Measurements from ENCODE around the gene TEC. TPM values are rescaled to one million over a fixed set of nuclear protein-coding genes. Genes with fewer than 3 reads are reported as not detected.
"Not testable (repeated sequence)": the region's sequence is repeated elsewhere in the genome, so short reads cannot be mapped to it uniquely, and the experiment has no call there.

Gene TEC
- total RNA-seq, 2 experiments from 2014 or later: 2.8 TPM

- H3K36me3 ChIP-seq (ENCODE audit: insufficient read depth, low read length): no peaks in the 10 kb centered on the region
- H3K9me3 Mint-ChIP-seq: no peaks in the 10 kb centered on the region
- no peaks in the 10 kb centered on the region for H3K27me3 ChIP-seq (ENCODE audit: control insufficient read depth in 1 of 2, insufficient read depth in 2 of 2, low read length in 2 of 2)
- no peaks in the 10 kb centered on the region for H3K36me3 Mint-ChIP-seq (ENCODE audit: low read depth)
- H3K4me3 ChIP-seq (ENCODE audit: low read length): no peak overlapping the region
- peak in 4 of 14 experiments; percentile 20 to 36 (median 28) for DNase-seq
- ChIA-PET CTCF (interaction anchor here (1.2 kb wide), 1 partner anchor 9 kb away, joined by 4 read pairs; no protein-coding TSS in a partner anchor), POLR2A (no interaction called here)
- intact Hi-C loops (cut with DNase I, micrococcal nuclease): no loop called here
- TF ChIP-seq, protein P1, sequence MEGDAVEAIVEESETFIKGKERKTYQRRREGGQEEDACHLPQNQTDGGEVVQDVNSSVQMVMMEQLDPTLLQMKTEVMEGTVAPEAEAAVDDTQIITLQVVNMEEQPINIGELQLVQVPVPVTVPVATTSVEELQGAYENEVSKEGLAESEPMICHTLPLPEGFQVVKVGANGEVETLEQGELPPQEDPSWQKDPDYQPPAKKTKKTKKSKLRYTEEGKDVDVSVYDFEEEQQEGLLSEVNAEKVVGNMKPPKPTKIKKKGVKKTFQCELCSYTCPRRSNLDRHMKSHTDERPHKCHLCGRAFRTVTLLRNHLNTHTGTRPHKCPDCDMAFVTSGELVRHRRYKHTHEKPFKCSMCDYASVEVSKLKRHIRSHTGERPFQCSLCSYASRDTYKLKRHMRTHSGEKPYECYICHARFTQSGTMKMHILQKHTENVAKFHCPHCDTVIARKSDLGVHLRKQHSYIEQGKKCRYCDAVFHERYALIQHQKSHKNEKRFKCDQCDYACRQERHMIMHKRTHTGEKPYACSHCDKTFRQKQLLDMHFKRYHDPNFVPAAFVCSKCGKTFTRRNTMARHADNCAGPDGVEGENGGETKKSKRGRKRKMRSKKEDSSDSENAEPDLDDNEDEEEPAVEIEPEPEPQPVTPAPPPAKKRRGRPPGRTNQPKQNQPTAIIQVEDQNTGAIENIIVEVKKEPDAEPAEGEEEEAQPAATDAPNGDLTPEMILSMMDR (IDR thresholded peaks at IDR 0.05): peak; percentile 57
- no peaks in the 10 kb centered on the region for H3K4me1 Mint-ChIP-seq (ENCODE audit: low read depth)
- no peak overlapping the region for H3K4me3 Mint-ChIP-seq
- no peaks in the 10 kb centered on the region for H3K4me1 ChIP-seq (ENCODE audit: insufficient read depth, low read length)
- no peaks in the 10 kb centered on the region for H3K27me3 Mint-ChIP-seq
- H3K27ac Mint-ChIP-seq: no peak overlapping the region
- no peak for ATAC-seq (ENCODE audit: poor library complexity)
- no peak overlapping the region for H3K27ac ChIP-seq (ENCODE audit: low read depth in 1 of 2, low read length in 2 of 2)
- H3K9me3 ChIP-seq (ENCODE audit: control insufficient read depth in 1 of 2, insufficient read depth in 1 of 2, low read length in 2 of 2): peaks cover 0 to 11% of the 10 kb centered on the region in 2 experiments
Measured at GRCh38 chr4:48290146-48290772, 20.6 kb upstream of the TEC start.

GRCh38 chr4:48286060-48286459, 16.4 kb upstream of the TEC start:
- H3K27me3 ChIP-seq (ENCODE audit: control insufficient read depth in 1 of 2, insufficient read depth in 2 of 2, low read length in 2 of 2); H3K4me3 Mint-ChIP-seq; H3K27ac Mint-ChIP-seq; H3K4me3 ChIP-seq (ENCODE audit: low read length); intact Hi-C loops (cut with DNase I, micrococcal nuclease); H3K9me3 ChIP-seq (ENCODE audit: control insufficient read depth in 1 of 2, insufficient read depth in 1 of 2, low read length in 2 of 2); DNase-seq; CTCF ChIA-PET; H3K4me1 ChIP-seq (ENCODE audit: insufficient read depth, low read length); H3K4me1 Mint-ChIP-seq (ENCODE audit: low read depth); H3K36me3 Mint-ChIP-seq (ENCODE audit: low read depth); H3K36me3 ChIP-seq (ENCODE audit: insufficient read depth, low read length); H3K27ac ChIP-seq (ENCODE audit: low read depth in 1 of 2, low read length in 2 of 2); POLR2A ChIA-PET; ATAC-seq (ENCODE audit: poor library complexity): not testable (repeated sequence)
- Mint-ChIP-seq H3K27me3 (peaks cover 13% of the 10 kb centered on the region), H3K9me3 (peaks cover 23% of the 10 kb centered on the region)

DNA sequence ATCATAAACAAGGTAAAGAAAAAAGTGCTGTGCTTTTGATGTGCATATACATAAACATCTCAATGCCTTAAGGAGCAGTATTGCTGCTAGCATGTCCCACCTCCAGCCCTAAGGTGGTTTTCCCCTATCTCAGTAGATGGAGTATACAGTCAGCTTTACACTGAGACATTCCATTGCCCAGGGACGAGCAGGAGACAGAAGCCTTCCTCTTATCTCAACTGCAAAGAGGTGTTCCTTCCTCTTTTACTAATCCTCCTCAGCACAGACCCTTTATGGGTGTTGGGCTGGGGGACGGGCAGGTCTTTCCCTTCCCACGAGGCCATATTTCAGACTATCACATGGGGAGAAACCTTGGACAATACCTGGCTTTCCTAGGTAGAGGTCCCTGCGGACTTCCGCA, 16.0 kb upstream of the TEC start:
- DNase-seq; H3K4me3 ChIP-seq (ENCODE audit: low read length); H3K4me1 Mint-ChIP-seq (ENCODE audit: low read depth); POLR2A ChIA-PET; CTCF ChIA-PET; H3K27ac Mint-ChIP-seq; H3K36me3 Mint-ChIP-seq (ENCODE audit: low read depth); H3K9me3 ChIP-seq (ENCODE audit: control insufficient read depth in 1 of 2, insufficient read depth in 1 of 2, low read length in 2 of 2); H3K4me1 ChIP-seq (ENCODE audit: insufficient read depth, low read length); ATAC-seq (ENCODE audit: poor library complexity); H3K27ac ChIP-seq (ENCODE audit: low read depth in 1 of 2, low read length in 2 of 2); H3K4me3 Mint-ChIP-seq; H3K27me3 ChIP-seq (ENCODE audit: control insufficient read depth in 1 of 2, insufficient read depth in 2 of 2, low read length in 2 of 2); H3K36me3 ChIP-seq (ENCODE audit: insufficient read depth, low read length); intact Hi-C loops (cut with DNase I, micrococcal nuclease): not testable (repeated sequence)
- H3K27me3 Mint-ChIP-seq: peaks cover 15% of the 10 kb centered on the region
- peaks cover 24% of the 10 kb centered on the region for H3K9me3 Mint-ChIP-seq

- Histone ChIP-seq H3K4me3 (ENCODE audit: low read length) (no peak overlapping the region), H3K27me3 (ENCODE audit: control insufficient read depth in 1 of 2, insufficient read depth in 2 of 2, low read length in 2 of 2) (peaks cover 2 to 8% of the 10 kb centered on the region in 2 experiments), H3K4me1 (ENCODE audit: insufficient read depth, low read length) (no peaks in the 10 kb centered on the region), H3K9me3 (ENCODE audit: control insufficient read depth in 1 of 2, insufficient read depth in 1 of 2, low read length in 2 of 2) (peaks cover 0 to 5% of the 10 kb centered on the region in 2 experiments), H3K36me3 (ENCODE audit: insufficient read depth, low read length) (no peaks in the 10 kb centered on the region), H3K27ac (ENCODE audit: low read depth in 1 of 2, low read length in 2 of 2) (no peak overlapping the region)
- DNase-seq: no peak
- no peak overlapping the region for H3K27ac Mint-ChIP-seq
- no peak overlapping the region for H3K4me3 Mint-ChIP-seq
- ATAC-seq (ENCODE audit: poor library complexity): no peak
- ChIA-PET POLR2A (no interaction called here), CTCF (interaction anchor here (1.1 to 1.4 kb wide), 2 partner anchors 66 to 149 kb away, joined by 3 to 4 read pairs; partner anchors contain the start of gene SLAIN2)
- H3K36me3 Mint-ChIP-seq (ENCODE audit: low read depth): peaks cover 6% of the 10 kb centered on the region
- intact Hi-C loops (cut with DNase I, micrococcal nuclease): loop anchor here in 1 of 2 experiments (10.0 kb wide), 1 partner anchor 141 kb away; the partner anchor contains the start of gene TXK
- H3K4me1 Mint-ChIP-seq (ENCODE audit: low read depth): peaks cover 6% of the 10 kb centered on the region
- H3K9me3 Mint-ChIP-seq: peaks cover 3% of the 10 kb centered on the region
- H3K27me3 Mint-ChIP-seq: peaks cover 14% of the 10 kb centered on the region
- TF ChIP-seq, protein P1 (IDR thresholded peaks at IDR 0.05): no peak
Measured at GRCh38 chr4:48275686-48276085, 6.0 kb upstream of the TEC start.
